ENCODE data around the gene KAZN.

- TF ChIP-seq, protein P1, sequence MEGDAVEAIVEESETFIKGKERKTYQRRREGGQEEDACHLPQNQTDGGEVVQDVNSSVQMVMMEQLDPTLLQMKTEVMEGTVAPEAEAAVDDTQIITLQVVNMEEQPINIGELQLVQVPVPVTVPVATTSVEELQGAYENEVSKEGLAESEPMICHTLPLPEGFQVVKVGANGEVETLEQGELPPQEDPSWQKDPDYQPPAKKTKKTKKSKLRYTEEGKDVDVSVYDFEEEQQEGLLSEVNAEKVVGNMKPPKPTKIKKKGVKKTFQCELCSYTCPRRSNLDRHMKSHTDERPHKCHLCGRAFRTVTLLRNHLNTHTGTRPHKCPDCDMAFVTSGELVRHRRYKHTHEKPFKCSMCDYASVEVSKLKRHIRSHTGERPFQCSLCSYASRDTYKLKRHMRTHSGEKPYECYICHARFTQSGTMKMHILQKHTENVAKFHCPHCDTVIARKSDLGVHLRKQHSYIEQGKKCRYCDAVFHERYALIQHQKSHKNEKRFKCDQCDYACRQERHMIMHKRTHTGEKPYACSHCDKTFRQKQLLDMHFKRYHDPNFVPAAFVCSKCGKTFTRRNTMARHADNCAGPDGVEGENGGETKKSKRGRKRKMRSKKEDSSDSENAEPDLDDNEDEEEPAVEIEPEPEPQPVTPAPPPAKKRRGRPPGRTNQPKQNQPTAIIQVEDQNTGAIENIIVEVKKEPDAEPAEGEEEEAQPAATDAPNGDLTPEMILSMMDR (optimal IDR thresholded peaks at IDR 0.05 in 1 of 3, IDR thresholded peaks at IDR 0.05 in 1 of 3, conservative IDR thresholded peaks at IDR 0.05 in 1 of 3; ENCODE audit: extremely low read depth in 1 of 3, insufficient read depth in 2 of 3, low read length in 3 of 3) = no peak
- TF ChIP-seq EZH2 (IDR thresholded peaks at IDR 0.05; ENCODE audit: low read length) = no peak
Observed at GRCh38 chr1:15103211-15103610, 504.7 kb downstream of the KAZN start.
